SK-N-MC (cell line): ENCODE measurements around the gene ATE1.

Source experiments
- EZH2 ChIP-seq: fragments of 200-600 bp; sonication (generic); IDR thresholded peaks from one replicate; pipeline ENCODE4 v1.6.1; 2017; ENCODE audit warnings: antibody characterized with exemption
- POLR2AphosphoS5 ChIP-seq: IDR thresholded peaks from 2 replicates; pipeline ENCODE4 v1.6.1; 2012; ENCODE audit warnings: mild to moderate bottlenecking, low read depth, low read length, borderline replicate concordance

GRCh38 chr10:121936295-121936694 is 8.5 kb upstream of the ATE1 start:
- TF ChIP-seq POLR2AphosphoS5, result no peak
- no peak for TF ChIP-seq EZH2
